LNCAP (cell line): ENCODE results near the gene LRRC63.

Experiments
- TF ChIP-seq, protein P1 (sequence below): fragments of 450-650 bp; IDR thresholded peaks from 2 replicates; pipeline ENCODE4 v1.5.1; 2017; ENCODE audit warnings: mild to moderate bottlenecking

The LRRC63 gene

GRCh38 chr13:46202188-46202795, 9.4 kb upstream of the LRRC63 start:
- TF ChIP-seq, protein P1, sequence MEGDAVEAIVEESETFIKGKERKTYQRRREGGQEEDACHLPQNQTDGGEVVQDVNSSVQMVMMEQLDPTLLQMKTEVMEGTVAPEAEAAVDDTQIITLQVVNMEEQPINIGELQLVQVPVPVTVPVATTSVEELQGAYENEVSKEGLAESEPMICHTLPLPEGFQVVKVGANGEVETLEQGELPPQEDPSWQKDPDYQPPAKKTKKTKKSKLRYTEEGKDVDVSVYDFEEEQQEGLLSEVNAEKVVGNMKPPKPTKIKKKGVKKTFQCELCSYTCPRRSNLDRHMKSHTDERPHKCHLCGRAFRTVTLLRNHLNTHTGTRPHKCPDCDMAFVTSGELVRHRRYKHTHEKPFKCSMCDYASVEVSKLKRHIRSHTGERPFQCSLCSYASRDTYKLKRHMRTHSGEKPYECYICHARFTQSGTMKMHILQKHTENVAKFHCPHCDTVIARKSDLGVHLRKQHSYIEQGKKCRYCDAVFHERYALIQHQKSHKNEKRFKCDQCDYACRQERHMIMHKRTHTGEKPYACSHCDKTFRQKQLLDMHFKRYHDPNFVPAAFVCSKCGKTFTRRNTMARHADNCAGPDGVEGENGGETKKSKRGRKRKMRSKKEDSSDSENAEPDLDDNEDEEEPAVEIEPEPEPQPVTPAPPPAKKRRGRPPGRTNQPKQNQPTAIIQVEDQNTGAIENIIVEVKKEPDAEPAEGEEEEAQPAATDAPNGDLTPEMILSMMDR, result no peak

GRCh38 chr13:46202966-46203365, 8.8 kb upstream of the LRRC63 start:
- TF ChIP-seq, protein P1, result no peak

GRCh38 chr13:46206143-46206542, 5.6 kb upstream of the LRRC63 start:
- TF ChIP-seq, protein P1, result no peak

DNA sequence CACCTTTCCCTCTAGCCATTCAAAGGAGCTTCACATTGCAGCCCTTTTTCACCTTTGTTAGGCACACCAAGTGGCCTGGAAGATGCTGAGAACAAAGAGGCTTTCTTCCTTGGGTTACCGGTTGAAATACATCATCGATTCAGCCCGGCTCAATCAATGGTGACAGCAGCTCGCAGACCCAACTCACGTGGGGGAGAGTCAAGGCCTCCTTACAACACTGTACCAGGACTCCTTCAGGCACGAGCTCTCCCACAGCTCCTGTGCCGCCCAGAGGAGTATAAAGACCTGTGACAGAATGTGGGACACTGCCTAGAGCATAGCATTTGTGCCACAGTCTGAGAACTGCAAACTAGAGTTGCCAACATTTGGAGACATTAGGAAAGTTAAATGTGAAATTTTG, 3.9 kb upstream of the LRRC63 start:
- TF ChIP-seq, protein P1, result no peak

DNA sequence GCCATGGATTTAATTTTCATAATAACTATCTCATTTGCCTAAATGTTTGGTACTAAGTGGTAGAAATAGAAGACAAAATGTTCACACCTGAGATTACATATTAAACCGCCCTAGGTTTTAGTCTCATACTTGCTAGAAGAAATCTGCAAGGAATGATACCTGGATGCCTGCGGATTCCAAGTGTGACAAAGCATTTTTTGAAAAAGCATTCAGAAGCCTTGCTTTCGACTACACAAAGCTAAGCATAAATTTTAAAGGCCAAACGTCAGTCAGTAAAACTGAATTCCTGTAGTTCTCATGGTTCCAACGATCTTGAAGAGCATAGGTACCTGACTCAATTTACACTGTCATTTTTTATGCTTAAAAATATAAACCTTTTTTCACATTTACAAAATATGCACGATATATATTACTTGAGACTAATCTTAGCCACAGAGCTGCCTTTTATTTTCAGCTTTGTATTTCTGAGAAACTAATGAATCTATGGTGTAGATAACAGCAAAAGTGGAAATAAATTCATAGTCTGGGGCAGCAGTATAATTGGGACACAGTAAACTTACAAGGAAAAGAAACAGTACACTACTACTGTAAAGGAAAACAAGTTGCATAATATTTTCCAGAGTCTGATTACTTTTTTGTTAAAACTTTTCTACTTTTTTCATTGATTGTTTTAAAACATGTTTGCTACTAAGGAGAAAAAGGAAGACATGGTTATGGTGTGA, 1.2 kb upstream of the LRRC63 start:
- TF ChIP-seq, protein P1, result no peak

DNA sequence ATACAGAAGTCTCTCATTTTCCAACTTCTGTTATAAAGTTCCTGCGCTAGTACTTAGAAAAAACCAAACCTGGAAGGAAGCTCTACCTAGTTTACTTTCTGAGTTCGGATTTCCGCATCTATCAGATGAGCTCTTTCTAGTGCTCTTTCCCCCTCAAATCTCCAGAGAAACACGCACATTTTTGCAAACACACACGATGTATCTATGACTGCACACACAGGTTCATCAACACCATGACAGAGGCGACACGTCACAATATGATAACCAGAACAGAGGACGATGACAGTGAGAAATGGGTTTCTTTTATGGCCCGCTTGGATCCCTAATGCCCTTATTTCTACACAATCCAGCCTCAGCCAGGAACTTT, 629 bp upstream of the LRRC63 start:
- TF ChIP-seq, protein P1, result no peak

DNA sequence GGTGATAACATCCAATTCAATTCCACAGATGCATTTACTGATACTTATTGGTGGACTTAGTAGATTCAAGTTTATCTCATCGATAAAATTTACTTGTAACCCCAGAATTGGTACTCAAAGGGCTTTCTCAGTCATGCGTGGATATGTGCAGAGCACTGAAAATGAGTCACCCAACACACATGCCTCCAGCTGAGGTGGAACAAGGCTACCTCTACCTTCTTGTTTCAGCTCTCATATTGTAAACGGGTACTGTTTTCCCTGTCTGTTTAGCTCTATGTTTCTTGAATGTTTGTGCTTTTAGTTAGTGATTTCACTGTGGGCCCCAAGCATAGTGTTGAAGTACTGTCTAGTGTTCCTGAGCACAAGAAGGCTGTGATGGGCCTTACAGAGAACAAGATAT, 1.5 kb downstream of the LRRC63 start:
- TF ChIP-seq, protein P1, result no peak
